Measurements from ENCODE around the gene ACSL3.

ACSL3 gene

GRCh38 chr2:222833410-222833809 is 27.4 kb upstream of the ACSL3 start:
- Histone ChIP-seq H3K4me2 (ENCODE audit: low read length) (no peak overlapping the region), H3K9me3 (ENCODE audit: control insufficient read depth, low read length) (no peaks in the 10 kb centered on the region)

GRCh38 chr2:222835143-222835822 is 25.6 kb upstream of the ACSL3 start:
- Histone ChIP-seq H3K36me3 (ENCODE audit: control insufficient read depth, insufficient read depth, low read length) (no peaks in the 10 kb centered on the region), H3K4me3 (ENCODE audit: low read depth, low read length) (peak overlapping the region; percentile 1), H3K9me3 (ENCODE audit: control insufficient read depth, low read length) (no peaks in the 10 kb centered on the region), H3K27ac (peak overlapping the region; percentile 73), H3K4me1 (peaks cover 34% of the 10 kb centered on the region), H3K27me3 (ENCODE audit: control insufficient read depth, insufficient read depth, low read length) (no peaks in the 10 kb centered on the region), H3K79me2 (no peaks in the 10 kb centered on the region), H3K4me2 (ENCODE audit: low read length) (peak overlapping the region; percentile 45), H2AFZ (peak overlapping the region; percentile 55), H3K9ac (no peak overlapping the region)
- TF ChIP-seq CTCF (IDR thresholded peaks at IDR 0.05), result no peak

More at GRCh38 chr2:222833410-222833809, 27.4 kb upstream of the ACSL3 start:
- no peak overlapping the region for H3K27ac ChIP-seq
- no peak overlapping the region for H3K9ac ChIP-seq
- TF ChIP-seq CTCF (IDR thresholded peaks at IDR 0.05), result no peak
- H3K36me3 ChIP-seq (ENCODE audit: control insufficient read depth, insufficient read depth, low read length), result no peaks in the 10 kb centered on the region
- no peak overlapping the region for H3K4me3 ChIP-seq (ENCODE audit: low read depth, low read length)
- H3K27me3 ChIP-seq (ENCODE audit: control insufficient read depth, insufficient read depth, low read length), result no peaks in the 10 kb centered on the region
- H3K4me1 ChIP-seq, result peaks cover 23% of the 10 kb centered on the region
- no peaks in the 10 kb centered on the region for H3K79me2 ChIP-seq
- H2AFZ ChIP-seq, result no peak overlapping the region

GRCh38 chr2:222835823-222836151 is 25.0 kb upstream of the ACSL3 start:
- H3K4me2 ChIP-seq (ENCODE audit: low read length), result peak overlapping the region; percentile 45
- H3K27me3 ChIP-seq (ENCODE audit: control insufficient read depth, insufficient read depth, low read length), result no peaks in the 10 kb centered on the region
- peaks cover 34% of the 10 kb centered on the region for H3K4me1 ChIP-seq
- no peaks in the 10 kb centered on the region for H3K79me2 ChIP-seq
- no peak for TF ChIP-seq CTCF (IDR thresholded peaks at IDR 0.05)
- H3K4me3 ChIP-seq (ENCODE audit: low read depth, low read length), result no peak overlapping the region
- no peaks in the 10 kb centered on the region for H3K36me3 ChIP-seq (ENCODE audit: control insufficient read depth, insufficient read depth, low read length)
- H3K9ac ChIP-seq, result no peak overlapping the region
- peak overlapping the region; percentile 55 for H2AFZ ChIP-seq
- no peaks in the 10 kb centered on the region for H3K9me3 ChIP-seq (ENCODE audit: control insufficient read depth, low read length)
- H3K27ac ChIP-seq, result peak overlapping the region; percentile 73

GRCh38 chr2:222837643-222838056 is 23.2 kb upstream of the ACSL3 start:
- no peak for TF ChIP-seq CTCF (IDR thresholded peaks at IDR 0.05)
- Histone ChIP-seq H3K27ac (no peak overlapping the region), H3K4me2 (ENCODE audit: low read length) (no peak overlapping the region)

More at GRCh38 chr2:222837643-222838056, 23.2 kb upstream of the ACSL3 start:
- H3K4me3 ChIP-seq (ENCODE audit: low read depth, low read length), result no peak overlapping the region
- no peaks in the 10 kb centered on the region for H3K36me3 ChIP-seq (ENCODE audit: control insufficient read depth, insufficient read depth, low read length)
- peak overlapping the region; percentile 2 for H2AFZ ChIP-seq
- no peak overlapping the region for H3K9ac ChIP-seq
- no peaks in the 10 kb centered on the region for H3K27me3 ChIP-seq (ENCODE audit: control insufficient read depth, insufficient read depth, low read length)
- peaks cover 39% of the 10 kb centered on the region for H3K4me1 ChIP-seq
- H3K9me3 ChIP-seq (ENCODE audit: control insufficient read depth, low read length), result no peaks in the 10 kb centered on the region
- H3K79me2 ChIP-seq, result no peaks in the 10 kb centered on the region
